Measurements from ENCODE around the gene OR4F15.

DNA sequence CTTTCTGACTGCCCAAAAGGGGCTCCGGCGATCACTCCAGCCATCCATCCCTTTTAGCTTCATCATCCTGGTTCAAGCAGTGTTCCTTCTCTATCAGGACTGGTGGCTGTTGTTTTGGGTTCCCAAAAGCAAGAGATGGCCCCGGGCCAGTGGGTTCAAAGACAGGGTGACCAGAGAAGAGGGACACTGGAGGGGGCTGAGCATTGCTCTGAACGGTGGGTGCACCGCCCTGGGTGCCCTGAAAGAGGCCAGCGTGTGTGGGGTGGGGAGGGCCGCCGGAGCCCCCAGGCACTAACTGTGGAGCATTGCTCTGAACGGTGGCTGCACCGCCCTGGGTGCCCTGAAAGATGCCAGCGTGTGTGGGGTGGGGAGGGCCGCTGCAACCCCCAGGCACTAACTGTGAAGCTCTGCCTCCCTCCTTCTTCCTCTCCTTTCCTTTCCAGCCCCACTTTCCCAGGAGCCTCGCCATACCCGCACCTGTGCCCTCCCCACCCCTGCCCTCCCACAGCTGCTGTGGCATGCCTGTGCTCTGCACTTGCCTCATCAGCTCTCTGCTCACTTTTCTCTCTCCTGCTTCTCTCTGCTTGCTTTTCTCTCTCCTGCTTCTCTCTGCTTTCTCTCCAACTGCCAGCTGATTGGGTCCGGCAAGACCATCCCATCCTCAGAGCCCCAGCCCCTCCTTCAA is 46.1 kb upstream of the OR4F15 start:
- TF ChIP-seq, protein P1, sequence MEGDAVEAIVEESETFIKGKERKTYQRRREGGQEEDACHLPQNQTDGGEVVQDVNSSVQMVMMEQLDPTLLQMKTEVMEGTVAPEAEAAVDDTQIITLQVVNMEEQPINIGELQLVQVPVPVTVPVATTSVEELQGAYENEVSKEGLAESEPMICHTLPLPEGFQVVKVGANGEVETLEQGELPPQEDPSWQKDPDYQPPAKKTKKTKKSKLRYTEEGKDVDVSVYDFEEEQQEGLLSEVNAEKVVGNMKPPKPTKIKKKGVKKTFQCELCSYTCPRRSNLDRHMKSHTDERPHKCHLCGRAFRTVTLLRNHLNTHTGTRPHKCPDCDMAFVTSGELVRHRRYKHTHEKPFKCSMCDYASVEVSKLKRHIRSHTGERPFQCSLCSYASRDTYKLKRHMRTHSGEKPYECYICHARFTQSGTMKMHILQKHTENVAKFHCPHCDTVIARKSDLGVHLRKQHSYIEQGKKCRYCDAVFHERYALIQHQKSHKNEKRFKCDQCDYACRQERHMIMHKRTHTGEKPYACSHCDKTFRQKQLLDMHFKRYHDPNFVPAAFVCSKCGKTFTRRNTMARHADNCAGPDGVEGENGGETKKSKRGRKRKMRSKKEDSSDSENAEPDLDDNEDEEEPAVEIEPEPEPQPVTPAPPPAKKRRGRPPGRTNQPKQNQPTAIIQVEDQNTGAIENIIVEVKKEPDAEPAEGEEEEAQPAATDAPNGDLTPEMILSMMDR (conservative IDR thresholded peaks at IDR 0.05; ENCODE audit: low read depth, low read length): no peak
- TF ChIP-seq EZH2 (IDR thresholded peaks at IDR 0.05; ENCODE audit: low read length, unreplicated experiment): no peak
- TF ChIP-seq EZH2phosphoT487 (IDR thresholded peaks at IDR 0.05; ENCODE audit: borderline replicate concordance, low read length): no peak

All from PC-3 (cell line).